Measurements from ENCODE around the gene ELL. TPM values are rescaled to one million over a fixed set of nuclear protein-coding genes. Genes with fewer than 3 reads are reported as not detected.

The ELL gene
- total and polyA plus RNA-seq, 9 of the 15 experiments (the other 6 are each of a cell fraction or from before 2014, with no cell fraction given): 0.24 to 22.5 (median 4.1) TPM

- TF ChIP-seq PATZ1 (CRISPR knock-in tag; IDR thresholded peaks at IDR 0.05; ENCODE audit: borderline replicate concordance): 0 out of 2 replicates have a peak, but pooled peaks have one; percentile 16
- TF ChIP-seq SREBF2 (CRISPR knock-in tag; IDR thresholded peaks at IDR 0.05): no peak
- 0 out of 2 replicates have a peak, but pooled peaks have one; percentile 29 for TF ChIP-seq ZNF347 (CRISPR knock-in tag; IDR thresholded peaks at IDR 0.05; ENCODE audit: low read depth)
- TF ChIP-seq RBFOX2 (IDR thresholded peaks at IDR 0.05; ENCODE audit: low read depth, low read length): peak; percentile 37
- TF ChIP-seq ELK1 (CRISPR knock-in tag; IDR thresholded peaks at IDR 0.05): no peak
- 0 out of 2 replicates have a peak, but pooled peaks have one; percentile 28 for TF ChIP-seq ZBTB17 (CRISPR knock-in tag; IDR thresholded peaks at IDR 0.05)
- no peak for TF ChIP-seq RFX1 (IDR thresholded peaks at IDR 0.05)
- peak; percentile 16; the same call in 1 of the 2 replicates for TF ChIP-seq MYNN (IDR thresholded peaks at IDR 0.05)
- no peak for TF ChIP-seq MYNN (CRISPR knock-in tag; IDR thresholded peaks at IDR 0.05)
- peak; percentile 62 for TF ChIP-seq SIRT6 (IDR thresholded peaks at IDR 0.05; ENCODE audit: low read depth, low read length)
- peak; percentile 38; the same call in 1 of the 2 replicates for TF ChIP-seq POLR2AphosphoS5 (IDR thresholded peaks at IDR 0.05; ENCODE audit: control insufficient read depth, insufficient read depth, low read depth, low read length)
- TF ChIP-seq ERF (CRISPR knock-in tag; IDR thresholded peaks at IDR 0.05): peak; percentile 82; the same call in 1 of the 2 replicates
- TF ChIP-seq MED1 (CRISPR knock-in tag; IDR thresholded peaks at IDR 0.05; ENCODE audit: borderline replicate concordance): no peak
- 0 out of 2 replicates have a peak, but pooled peaks have one; percentile 19 for TF ChIP-seq ETV1 (tag; conservative IDR thresholded peaks at IDR 0.05; ENCODE audit: low read depth)
- TF ChIP-seq SUPT5H (IDR thresholded peaks at IDR 0.05): peak; percentile 77; the same call in 1 of the 2 replicates
Measured at GRCh38 chr19:18433735-18434398, 88.0 kb downstream of the ELL start (continued).
